CD4-positive, alpha-beta T cell (primary cell): ENCODE measurements around the gene RGR. TPM values are rescaled to one million over a fixed set of nuclear protein-coding genes. Genes with fewer than 3 reads are reported as not detected.

Experiments
- ATAC-seq: fragments of 200-7000 bp; cut with Tn5 transposase; one replicate; pipeline ENCODE4 v1.10.0; 2022; ENCODE audit warnings: mild to moderate bottlenecking; ENCODE audit not compliant: poor library complexity
- CTCF ChIA-PET: fragments of 350-600 bp; sonication (Branson Sonifier 250); formaldehyde crosslinking; loops from one replicate; lab custom pipeline; 2021; ENCODE audit warnings: antibody characterized with exemption, inconsistent platforms; lab: Charles Lee
- POLR2A ChIA-PET: fragments of 350-600 bp; sonication (Branson Sonifier 250); formaldehyde crosslinking; loops from one replicate; lab custom pipeline; 2021; ENCODE audit warnings: antibody characterized with exemption, inconsistent platforms; lab: Charles Lee
- DNase-seq, 14 experiments: peaks; one replicate each; pipeline ENCODE4 v3.0.0-alpha.2; 2013 to 2020; ENCODE audit warnings: mixed read lengths in 2 of 14
- H3K27ac ChIP-seq, 2 donors: one replicate each; pipeline versions ENCODE4 v1.5.1 to v1.7.0; 2013; ENCODE audit warnings: low read length in 2 of 2, low read depth in 1 of 2, mild to moderate bottlenecking in 1 of 2
- H3K27me3 ChIP-seq, 2 experiments: 1 replicate in 1 of 2; 2 replicates in 1 of 2; pipeline versions ENCODE4 v1.6.1 to v1.7.0; 2013; ENCODE audit warnings: low read length in 2 of 2, control low read depth in 1 of 2, mild to moderate bottlenecking in 1 of 2, moderate library complexity in 1 of 2; ENCODE audit not compliant: insufficient read depth in 2 of 2, control insufficient read depth in 1 of 2
- H3K36me3 ChIP-seq: one replicate; pipeline ENCODE4 v1.6.1; 2013; ENCODE audit warnings: low read length, control low read depth; ENCODE audit not compliant: insufficient read depth
- H3K4me1 ChIP-seq: one replicate; pipeline ENCODE4 v1.6.1; 2013; ENCODE audit warnings: low read length, control low read depth; ENCODE audit not compliant: insufficient read depth
- H3K4me3 ChIP-seq: one replicate; pipeline ENCODE4 v1.5.1; 2013; ENCODE audit warnings: mild to moderate bottlenecking, low read length, moderate library complexity
- H3K9me3 ChIP-seq, 2 experiments: 1 replicate in 1 of 2; 2 replicates in 1 of 2; pipeline versions ENCODE4 v1.6.1 to v1.7.0; 2013; ENCODE audit warnings: low read length in 2 of 2, mild to moderate bottlenecking in 2 of 2, control low read depth in 1 of 2, moderate library complexity in 1 of 2; ENCODE audit not compliant: control insufficient read depth in 1 of 2, insufficient read depth in 1 of 2
- H3K27ac Mint-ChIP-seq: one replicate; pipeline ENCODE4 v1.8.0; 2020; ENCODE audit warnings: mixed read lengths
- H3K27me3 Mint-ChIP-seq: one replicate; pipeline ENCODE4 v1.8.0; 2021; ENCODE audit warnings: mixed read lengths
- H3K36me3 Mint-ChIP-seq: one replicate; pipeline ENCODE4 v1.8.0; 2021; ENCODE audit warnings: low read depth, mixed read lengths
- H3K4me1 Mint-ChIP-seq: one replicate; pipeline ENCODE4 v1.8.0; 2021; ENCODE audit warnings: low read depth, mixed read lengths
- H3K4me3 Mint-ChIP-seq: one replicate; pipeline ENCODE4 v1.8.0; 2020; ENCODE audit warnings: mild to moderate bottlenecking, mixed read lengths
- H3K9me3 Mint-ChIP-seq: one replicate; pipeline ENCODE4 v1.8.0; 2020; ENCODE audit warnings: mixed read lengths
- intact Hi-C, 2 experiments: fragments of 100-400 bp; cut with DNase I in 1 of 2; cut with micrococcal nuclease in 1 of 2; formaldehyde crosslinking; loops; one replicate each; pipeline versions ENCODE4 v1.15.1 to v1.9.0; 2023 to 2025; cut with DNase I, micrococcal nuclease
- total RNA-seq, 174 experiments: library from RNA in 2 of 174; stranded (reverse) in 2 of 174; gene quantifications; one replicate each; pipeline ENCODE4 v1.2.3 and lab custom pipeline; 2021 to 2026
- TF ChIP-seq, protein P1 (sequence below): fragments of 200-600 bp; IDR thresholded peaks from one replicate; pipeline ENCODE4 v1.8.0; 2022; ENCODE audit warnings: antibody characterized with exemption, mild to moderate bottlenecking

Gene RGR
- total RNA-seq, 2 experiments from 2014 or later, result not detected

DNA sequence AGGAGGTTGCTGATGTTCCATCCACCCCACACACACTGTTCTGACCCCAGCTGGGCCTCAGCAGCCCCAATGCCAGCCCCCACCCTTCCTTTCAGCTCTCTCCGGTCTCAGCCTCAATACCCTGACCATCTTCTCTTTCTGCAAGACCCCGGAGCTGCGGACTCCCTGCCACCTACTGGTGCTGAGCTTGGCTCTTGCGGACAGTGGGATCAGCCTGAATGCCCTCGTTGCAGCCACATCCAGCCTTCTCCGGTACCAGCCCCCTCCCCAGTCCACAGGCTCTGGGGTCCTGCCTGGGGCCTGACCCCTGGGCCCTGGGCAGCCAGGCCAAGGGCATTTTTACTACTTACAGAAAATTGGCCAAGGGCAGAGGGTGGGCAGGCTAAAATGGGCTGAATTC, 2.6 kb downstream of the RGR start:
- Mint-ChIP-seq H3K4me1 (no peaks in the 10 kb centered on the region), H3K9me3 (no peaks in the 10 kb centered on the region), H3K4me3 (no peak overlapping the region), H3K27ac (no peak overlapping the region), H3K27me3 (peaks cover 4% of the 10 kb centered on the region), H3K36me3 (no peaks in the 10 kb centered on the region)
- POLR2A ChIA-PET, result no interaction called here
- Histone ChIP-seq H3K9me3 (no peaks in the 10 kb centered on the region), H3K4me1 (no peaks in the 10 kb centered on the region), H3K27me3 (no peaks in the 10 kb centered on the region), H3K4me3 (no peak overlapping the region), H3K27ac (no peak overlapping the region), H3K36me3 (no peaks in the 10 kb centered on the region)
- ATAC-seq (no peak), DNase-seq (no peak)
- TF ChIP-seq, protein P1, sequence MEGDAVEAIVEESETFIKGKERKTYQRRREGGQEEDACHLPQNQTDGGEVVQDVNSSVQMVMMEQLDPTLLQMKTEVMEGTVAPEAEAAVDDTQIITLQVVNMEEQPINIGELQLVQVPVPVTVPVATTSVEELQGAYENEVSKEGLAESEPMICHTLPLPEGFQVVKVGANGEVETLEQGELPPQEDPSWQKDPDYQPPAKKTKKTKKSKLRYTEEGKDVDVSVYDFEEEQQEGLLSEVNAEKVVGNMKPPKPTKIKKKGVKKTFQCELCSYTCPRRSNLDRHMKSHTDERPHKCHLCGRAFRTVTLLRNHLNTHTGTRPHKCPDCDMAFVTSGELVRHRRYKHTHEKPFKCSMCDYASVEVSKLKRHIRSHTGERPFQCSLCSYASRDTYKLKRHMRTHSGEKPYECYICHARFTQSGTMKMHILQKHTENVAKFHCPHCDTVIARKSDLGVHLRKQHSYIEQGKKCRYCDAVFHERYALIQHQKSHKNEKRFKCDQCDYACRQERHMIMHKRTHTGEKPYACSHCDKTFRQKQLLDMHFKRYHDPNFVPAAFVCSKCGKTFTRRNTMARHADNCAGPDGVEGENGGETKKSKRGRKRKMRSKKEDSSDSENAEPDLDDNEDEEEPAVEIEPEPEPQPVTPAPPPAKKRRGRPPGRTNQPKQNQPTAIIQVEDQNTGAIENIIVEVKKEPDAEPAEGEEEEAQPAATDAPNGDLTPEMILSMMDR, result no peak
- CTCF ChIA-PET, result interaction anchor here (1.3 kb wide), 1 partner anchor 9 kb away, joined by 3 read pairs; no protein-coding TSS in a partner anchor
- intact Hi-C loops, result no loop called here

DNA sequence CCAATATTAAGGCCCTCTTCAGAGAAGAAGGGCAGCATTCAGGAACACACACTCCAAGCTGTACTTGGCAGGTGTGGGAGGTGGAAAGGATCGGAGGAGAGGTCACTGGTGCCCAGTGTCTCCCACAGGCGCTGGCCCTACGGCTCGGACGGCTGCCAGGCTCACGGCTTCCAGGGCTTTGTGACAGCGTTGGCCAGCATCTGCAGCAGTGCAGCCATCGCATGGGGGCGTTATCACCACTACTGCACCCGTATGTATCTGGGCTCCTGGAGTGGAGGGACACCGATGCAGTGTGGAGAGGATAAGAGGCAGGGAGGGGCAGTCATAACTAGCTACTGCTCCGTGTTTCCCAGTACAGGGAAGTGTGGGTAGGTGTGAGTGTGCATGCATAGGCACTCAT, 3.9 kb downstream of the RGR start:
- no peak for ATAC-seq
- H3K4me1 Mint-ChIP-seq, result no peaks in the 10 kb centered on the region

DNA sequence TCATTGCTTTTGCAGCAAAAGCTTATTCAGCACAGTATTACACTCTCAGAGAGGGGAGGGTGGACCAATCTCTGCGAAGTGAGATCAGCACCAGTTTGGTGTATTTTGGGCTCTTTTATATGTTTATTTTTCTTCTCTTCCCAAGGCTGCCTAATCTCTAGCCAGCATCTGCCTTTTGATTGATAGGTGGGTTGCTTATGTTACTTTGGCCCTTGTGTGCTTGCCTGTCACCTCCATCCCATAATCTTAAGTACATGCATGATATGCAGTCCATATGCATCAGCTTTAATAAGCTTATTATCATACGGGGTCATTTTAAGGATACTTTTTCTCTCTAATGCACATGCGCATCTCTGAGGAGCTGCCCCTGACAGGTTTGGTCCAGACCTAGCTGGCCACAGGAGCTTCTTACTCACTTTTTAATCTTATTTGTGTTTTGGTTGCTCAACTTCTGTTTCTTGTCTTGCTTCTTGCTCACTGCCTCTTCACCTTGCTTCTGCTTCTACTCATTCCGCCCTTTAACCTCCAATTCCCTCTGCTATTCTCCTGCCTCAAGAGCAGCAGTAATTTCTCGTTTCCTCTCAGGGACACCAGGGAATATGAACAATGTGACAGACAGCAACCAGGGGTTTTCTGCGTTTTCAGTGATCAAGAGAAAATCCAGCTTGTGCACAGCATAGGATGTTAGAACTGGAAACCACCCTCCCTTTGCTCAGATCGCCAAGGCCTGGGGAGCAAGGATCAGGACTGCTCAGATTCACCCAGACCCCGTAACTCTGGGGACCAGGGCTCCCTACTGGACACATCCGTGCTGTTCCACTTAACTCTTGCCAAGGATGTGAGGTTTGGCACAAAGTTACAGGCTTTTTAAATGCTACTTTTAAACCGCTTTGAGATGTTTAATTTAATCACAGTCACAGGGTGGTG, 10.0 kb downstream of the RGR start:
- Mint-ChIP-seq H3K4me1 (peaks cover 4% of the 10 kb centered on the region), H3K27ac (no peak overlapping the region), H3K36me3 (no peaks in the 10 kb centered on the region), H3K9me3 (no peaks in the 10 kb centered on the region), H3K4me3 (no peak overlapping the region), H3K27me3 (peaks cover 25% of the 10 kb centered on the region)
- H3K9me3 ChIP-seq, result peaks cover 0 to 4% of the 10 kb centered on the region in 2 experiments
- H3K27ac ChIP-seq, result no peak overlapping the region
- ChIA-PET CTCF (interaction anchor here (1.0 to 1.4 kb wide), 2 partner anchors 13 to 107 kb away, joined by 3 to 5 read pairs; no protein-coding TSS in a partner anchor), POLR2A (no interaction called here)
- intact Hi-C loops, result no loop called here
- TF ChIP-seq, protein P1, result no peak
- H3K4me1 ChIP-seq, result peaks cover 7% of the 10 kb centered on the region
- ATAC-seq, result no peak
- H3K4me3 ChIP-seq, result no peak overlapping the region
- no peak for DNase-seq
- H3K27me3 ChIP-seq, result peaks cover 6 to 9% of the 10 kb centered on the region in 2 experiments
- H3K36me3 ChIP-seq, result no peaks in the 10 kb centered on the region

More for the DNA sequence above, 3.9 kb downstream of the RGR start:
- no peak overlapping the region for H3K27ac ChIP-seq
- no peaks in the 10 kb centered on the region for H3K27me3 ChIP-seq
- H3K4me3 ChIP-seq, result no peak overlapping the region
- no peaks in the 10 kb centered on the region for H3K36me3 Mint-ChIP-seq
- H3K27ac Mint-ChIP-seq, result no peak overlapping the region
- ChIA-PET CTCF (no interaction called here), POLR2A (no interaction called here)
- intact Hi-C loops, result no loop called here
- H3K9me3 Mint-ChIP-seq, result no peaks in the 10 kb centered on the region
- peaks cover 6% of the 10 kb centered on the region for H3K27me3 Mint-ChIP-seq
- H3K4me3 Mint-ChIP-seq, result no peak overlapping the region
- no peaks in the 10 kb centered on the region for H3K36me3 ChIP-seq
- DNase-seq, result no peak
- H3K4me1 ChIP-seq, result no peaks in the 10 kb centered on the region
- TF ChIP-seq, protein P1, result no peak
- H3K9me3 ChIP-seq, result no peaks in the 10 kb centered on the region
